ENCODE data around the gene RBM17. TPM values are rescaled to one million over a fixed set of nuclear protein-coding genes. Genes with fewer than 3 reads are reported as not detected.
"Not testable (repeated sequence)": the region's sequence is repeated elsewhere in the genome, so short reads cannot be mapped to it uniquely, and the experiment has no call there.

The RBM17 gene
- total RNA-seq, 1 donor from 2014 or later: 67.9 TPM

GRCh38 chr10:6163364-6164270 is 74.8 kb downstream of the RBM17 start:
- peak; percentile 93 for DNase-seq

- DNase-seq: no peak
Measured at GRCh38 chr10:6164271-6165095, 75.6 kb downstream of the RBM17 start.

DNA sequence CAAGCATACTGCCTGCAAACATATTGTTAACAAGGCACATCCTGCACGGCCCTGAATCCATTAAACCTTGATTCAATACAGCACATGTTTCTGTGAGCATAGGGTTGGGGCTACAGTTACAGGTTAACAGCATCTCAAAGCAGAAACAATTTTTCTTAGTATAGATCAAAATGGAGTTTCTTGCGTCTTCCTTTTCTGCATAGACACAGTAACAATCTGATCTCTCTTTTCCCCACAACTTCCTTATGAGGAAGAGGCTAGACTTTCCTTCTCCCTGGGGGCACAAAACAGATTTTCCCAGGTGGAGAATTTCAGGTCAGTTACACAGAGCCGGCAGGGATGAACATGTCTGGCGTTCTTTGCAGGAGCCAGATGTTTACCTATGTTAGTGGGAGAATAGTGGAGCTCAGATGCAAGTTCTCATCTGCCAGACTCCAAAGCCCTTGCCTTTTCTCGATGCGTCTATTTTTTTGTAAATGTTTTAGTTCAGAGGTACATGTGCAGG is 76.4 kb downstream of the RBM17 start:
- DNase-seq: no peak

DNA sequence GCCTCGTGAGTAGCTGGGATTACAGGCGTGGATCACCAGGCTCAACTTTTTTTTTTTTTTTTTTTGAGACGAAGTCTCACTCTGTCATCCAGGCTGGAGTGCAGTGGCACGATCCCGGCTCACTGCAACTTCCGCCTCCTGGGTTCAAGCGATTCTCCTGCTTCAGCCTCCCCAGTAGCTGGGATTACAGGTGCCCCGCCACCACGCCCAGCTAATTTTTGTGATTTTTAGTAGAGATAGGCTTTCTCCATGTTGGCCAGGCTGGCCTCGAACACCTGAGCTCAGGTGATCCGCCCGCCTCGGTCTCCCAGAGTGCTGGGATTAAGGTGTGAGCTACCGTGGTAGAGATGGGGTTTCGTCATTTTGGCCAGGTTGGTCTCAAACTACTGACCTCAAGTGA is 77.1 kb downstream of the RBM17 start:
- not testable (repeated sequence) for DNase-seq

Other genes with a start within 250 kb of the RBM17 start
- 5.8 and 7.0 TPM in 2 replicates for gene ANKRD16, start 199.1 kb upstream of the RBM17 start, total RNA-seq
- 127 and 145 TPM in 2 replicates for gene FBH1, start 198.8 kb upstream of the RBM17 start, total RNA-seq
- gene IL15RA, start 111.5 kb upstream of the RBM17 start, total RNA-seq: 13.9 and 15.7 TPM in 2 replicates
- not detected in 2 replicates for gene IL2RA, start 26.7 kb upstream of the RBM17 start, total RNA-seq
- gene PFKFB3, start 113.9 kb downstream of the RBM17 start, total RNA-seq: 30.1 and 35.3 TPM in 2 replicates

Data from dermis blood vessel endothelial cell (primary cell).